SH-SY5Y (cell line): ENCODE measurements around the gene FAM98A.

Experiments used
- GATA2 ChIP-seq: IDR thresholded peaks from 2 replicates; pipeline ENCODE4 v1.6.1; 2011; ENCODE audit warnings: mild to moderate bottlenecking, low read depth, low read length
- GATA3 ChIP-seq: IDR thresholded peaks from 2 replicates; pipeline ENCODE4 v1.6.1; 2011; ENCODE audit warnings: low read depth, mild to moderate bottlenecking, low read length, moderate library complexity

Gene FAM98A

DNA sequence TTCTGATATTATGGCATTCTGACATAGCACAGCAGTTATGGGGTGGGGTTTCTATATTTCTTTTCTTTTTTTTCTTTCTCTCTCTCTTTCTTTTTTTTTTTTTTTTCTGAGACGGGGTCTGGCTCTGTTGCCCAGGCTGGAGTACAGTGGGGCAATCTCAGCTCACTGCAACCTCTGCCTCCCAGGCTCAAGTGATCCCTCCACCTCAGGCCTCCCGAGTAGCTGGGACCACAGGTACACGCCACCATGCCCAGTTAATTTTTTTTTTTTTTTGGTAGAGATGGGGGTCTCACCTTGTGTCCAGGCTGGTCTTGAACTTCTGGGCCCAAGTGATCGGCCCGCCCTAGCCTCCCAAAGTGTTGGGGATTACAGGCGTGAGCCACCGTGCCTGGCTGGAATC, 7.5 kb upstream of the FAM98A start:
- TF ChIP-seq GATA2 (no peak), GATA3 (no peak)

DNA sequence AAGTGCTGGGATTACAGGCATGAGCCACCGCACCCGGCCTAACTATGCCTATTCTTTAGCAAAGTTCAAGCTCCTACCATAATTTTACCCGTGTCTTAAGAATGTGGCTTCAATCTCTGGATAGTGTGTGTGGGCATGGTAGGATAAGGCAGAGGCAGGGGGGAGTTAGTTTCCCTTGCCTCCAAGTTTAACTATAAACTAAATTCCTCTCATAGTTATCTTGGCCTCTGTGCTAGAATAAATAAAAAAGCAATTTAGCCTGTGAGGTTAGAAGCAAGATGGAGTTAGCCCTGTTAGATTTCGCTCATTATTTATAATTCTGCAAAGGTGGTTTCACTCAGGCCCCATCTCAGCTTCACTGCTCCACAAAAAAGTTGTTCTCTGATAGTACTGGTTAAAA, 7.0 kb upstream of the FAM98A start:
- TF ChIP-seq GATA3 (no peak), GATA2 (no peak)

DNA sequence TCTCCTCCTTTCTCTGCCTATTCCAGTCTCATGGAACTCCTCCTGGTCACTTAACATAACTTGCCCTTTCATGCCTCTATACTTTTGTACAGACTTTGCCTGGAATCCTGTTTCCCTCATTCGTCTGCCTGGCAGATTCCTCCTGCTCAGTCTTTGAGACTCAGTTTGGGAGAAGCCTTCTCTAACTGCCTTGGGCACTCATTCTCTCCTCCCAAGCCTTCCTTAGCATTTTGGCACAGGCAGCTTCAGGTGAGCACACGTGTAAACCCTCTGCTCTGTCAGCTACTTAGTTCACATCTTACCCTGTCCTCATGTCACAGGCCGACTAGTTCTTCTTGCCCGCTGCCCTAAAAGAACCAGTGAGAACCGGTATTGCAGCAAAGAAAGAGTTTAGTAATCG, 6.0 kb upstream of the FAM98A start:
- no peak for TF ChIP-seq GATA2

DNA sequence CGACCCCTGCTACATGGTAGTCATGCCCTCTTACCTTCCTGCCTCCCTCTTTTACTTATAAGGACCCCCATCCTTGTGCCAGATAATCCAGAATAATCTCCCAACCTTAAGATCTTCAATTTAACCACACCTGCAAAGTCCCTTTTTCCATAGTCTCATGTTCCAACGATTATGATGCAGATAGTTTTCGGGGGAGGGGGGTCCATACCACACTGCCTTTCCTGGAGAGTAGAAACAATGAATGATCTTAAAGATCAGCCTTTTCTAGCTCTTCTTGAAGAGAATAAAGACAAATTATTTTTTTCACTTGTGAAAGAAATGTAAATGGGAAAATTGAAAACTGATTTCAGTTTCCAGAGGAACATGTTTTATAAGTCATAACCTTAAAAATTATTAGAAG, 4.3 kb upstream of the FAM98A start:
- no peak for TF ChIP-seq GATA3
- TF ChIP-seq GATA2: no peak

- TF ChIP-seq GATA3: no peak
- no peak for TF ChIP-seq GATA2
These were observed 3.2 kb upstream of the FAM98A start for GRCh38 chr2:33602201-33602830.

DNA sequence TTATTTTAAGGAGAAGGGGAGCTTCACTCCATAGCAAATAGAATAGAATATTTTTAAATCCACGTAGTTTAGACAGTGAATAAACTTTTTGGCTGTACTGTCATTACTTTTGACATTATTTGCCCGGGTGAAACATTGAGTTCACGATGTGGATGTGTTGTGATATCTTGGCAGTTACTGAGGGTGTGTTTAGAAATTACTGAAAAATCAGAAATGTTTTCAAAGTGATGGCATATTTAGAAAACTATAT, 769 bp upstream of the FAM98A start:
- TF ChIP-seq GATA3: no peak

GRCh38 chr2:33598561-33599174, 431 bp downstream of the FAM98A start:
- TF ChIP-seq GATA3: no peak

- no peak for TF ChIP-seq GATA3
- no peak for TF ChIP-seq GATA2
These were observed 2.1 kb downstream of the FAM98A start for GRCh38 chr2:33597026-33597425.

GRCh38 chr2:33595385-33595784, 3.7 kb downstream of the FAM98A start:
- TF ChIP-seq GATA3 (no peak), GATA2 (no peak)

DNA sequence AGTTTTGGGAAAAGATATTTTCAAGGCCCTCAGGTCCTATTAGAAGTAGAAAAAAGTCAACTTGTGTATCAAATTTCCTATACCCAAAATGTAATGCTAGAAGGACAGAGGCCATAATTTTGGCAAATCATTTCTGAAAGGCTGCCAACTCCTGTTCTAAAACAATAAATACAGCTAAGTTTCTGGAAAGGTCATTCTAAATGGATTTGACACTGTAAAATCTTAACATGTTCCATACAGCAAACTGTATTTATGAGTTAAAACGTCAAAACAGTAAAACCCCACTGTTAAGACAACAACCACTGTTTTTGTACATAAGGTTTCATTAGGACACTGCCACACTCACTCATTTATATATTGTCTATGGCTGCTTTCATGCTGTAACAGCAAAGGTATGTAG, 9.7 kb downstream of the FAM98A start:
- no peak for TF ChIP-seq GATA2
- no peak for TF ChIP-seq GATA3

- TF ChIP-seq GATA2 (no peak), GATA3 (no peak)
These were observed 10.9 kb downstream of the FAM98A start for GRCh38 chr2:33588232-33588631.

- TF ChIP-seq GATA2 (no peak), GATA3 (no peak)
These were observed 12.3 kb downstream of the FAM98A start for GRCh38 chr2:33586766-33587165.

DNA sequence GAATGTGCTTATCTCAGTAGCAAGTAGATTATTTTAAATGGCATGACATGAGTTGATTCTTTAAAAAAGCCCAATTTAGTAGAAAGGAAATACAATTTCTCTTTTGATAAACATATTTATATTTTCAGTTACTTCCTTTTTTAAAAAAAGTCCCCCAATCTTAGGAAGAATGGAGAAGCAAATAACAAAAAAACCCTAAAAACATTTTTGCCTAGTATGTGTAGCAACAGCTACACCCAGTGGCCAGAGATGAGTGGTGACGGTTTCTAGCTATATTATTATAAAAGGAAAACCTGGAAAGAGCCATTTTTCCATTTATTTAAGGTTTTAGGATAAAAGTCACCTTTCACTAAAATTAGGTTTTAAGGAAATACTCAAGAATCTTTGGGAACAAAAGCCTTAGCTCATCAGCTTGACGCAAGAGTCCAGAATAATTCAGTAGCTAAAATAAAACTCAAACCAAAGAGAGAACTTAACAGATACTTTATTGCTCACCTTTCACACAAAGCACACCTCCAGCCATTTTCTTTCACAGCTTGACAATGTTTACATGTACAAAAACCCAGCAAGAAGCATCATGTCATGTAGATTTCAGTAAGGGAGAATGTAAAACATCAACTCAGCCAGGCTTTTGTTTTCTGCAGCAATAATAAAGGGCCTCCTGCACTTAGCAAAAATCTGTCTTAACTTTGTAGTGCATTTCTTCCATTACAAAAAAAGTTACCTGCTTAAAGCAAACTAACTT, 15.7 kb downstream of the FAM98A start:
- TF ChIP-seq GATA2 (no peak), GATA3 (no peak)

DNA sequence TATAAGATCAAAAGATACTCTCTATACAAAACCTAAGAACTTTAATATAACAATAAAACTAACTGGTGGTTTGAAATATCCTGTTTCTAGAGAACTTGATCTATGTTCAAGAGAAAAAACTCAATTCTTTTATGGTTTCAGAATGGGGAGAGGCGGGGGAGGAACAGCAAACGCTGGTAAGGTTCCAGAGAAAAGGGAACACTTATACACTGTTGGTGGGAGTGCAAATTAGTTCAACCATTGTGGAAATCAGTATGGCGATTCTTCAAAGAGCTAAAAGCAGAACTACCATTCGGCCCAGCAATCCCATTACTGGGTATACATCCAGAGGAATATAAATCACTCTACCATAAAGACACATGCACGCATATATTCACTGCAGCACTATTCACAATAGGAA, 17.2 kb downstream of the FAM98A start:
- TF ChIP-seq GATA3: no peak
- TF ChIP-seq GATA2: no peak

GRCh38 chr2:33579227-33579626, 19.9 kb downstream of the FAM98A start:
- TF ChIP-seq GATA2 (no peak), GATA3 (no peak)
